ENCODE data around the gene SAA2. TPM values are rescaled to one million over a fixed set of nuclear protein-coding genes. Genes with fewer than 3 reads are reported as not detected.

Gene SAA2
- total and polyA plus RNA-seq, 10 of the 15 experiments (the other 5 are each of a cell fraction or from before 2014, with no cell fraction given), result 0.18 to 4.1 (median 0.28) TPM; not detected in 2

DNA sequence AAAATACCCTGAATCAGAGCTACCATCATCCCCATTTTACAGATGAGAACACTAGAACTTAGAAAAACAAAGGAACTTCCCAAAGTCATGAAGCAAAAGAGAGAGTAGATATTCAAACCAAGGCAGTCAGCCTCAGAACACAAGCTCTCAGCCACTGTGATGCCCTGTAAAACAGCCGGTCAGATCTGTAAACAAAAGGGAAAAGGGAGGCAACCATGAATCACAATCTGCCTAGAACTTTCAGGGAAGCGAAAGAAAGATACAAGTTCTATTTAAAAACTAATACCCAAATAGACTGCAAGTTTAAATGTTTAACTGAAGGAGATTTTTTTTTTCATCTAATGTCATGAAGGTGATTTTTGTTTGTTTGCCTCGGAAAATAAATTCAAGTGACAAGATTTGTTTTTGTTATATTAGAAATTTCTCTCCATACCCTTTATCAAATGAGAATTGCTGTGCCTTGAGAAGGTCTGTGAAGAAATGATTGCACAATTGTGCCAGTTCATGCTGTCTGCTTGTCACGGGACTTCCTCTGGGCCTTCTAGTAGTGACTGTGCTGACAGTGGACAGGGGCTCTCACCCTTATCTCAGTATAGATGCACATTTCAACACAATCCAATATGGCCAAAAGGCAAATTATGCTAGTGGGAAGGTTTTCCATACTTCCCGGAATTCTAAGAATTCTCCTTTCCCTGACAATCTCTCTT is 29.2 kb upstream of the SAA2 start:
- no peaks in the 10 kb centered on the region for H3K79me2 ChIP-seq (ENCODE audit: control insufficient read depth, insufficient read depth, low read length)
- CTCF ChIA-PET, result interaction anchor here (0.6 to 1.3 kb wide), 4 partner anchors 34 to 377 kb away, joined by 3 to 6 read pairs (median 4); no protein-coding TSS in a partner anchor
- H3K27ac ChIP-seq (ENCODE audit: control insufficient read depth, insufficient read depth), result no peak overlapping the region
- H3K4me2 ChIP-seq (ENCODE audit: control insufficient read depth, insufficient read depth), result no peak overlapping the region
- SMC1A ChIA-PET (ENCODE audit: uncharacterized antibody, unreplicated experiment), result interaction anchor here (1.0 kb wide), 1 partner anchor 30 kb away, joined by 3 read pairs; no protein-coding TSS in a partner anchor
- DNase-seq (ENCODE audit: low read depth, low spot score) (no peak), ATAC-seq (no peak), FAIRE-seq (no peak)
- no peak overlapping the region for H3K4me3 ChIP-seq
- H3K4me1 ChIP-seq (ENCODE audit: control insufficient read depth, insufficient read depth, low read length), result peaks cover 11% of the 10 kb centered on the region
- intact Hi-C loops (cut with micrococcal nuclease; ENCODE audit: unreplicated experiment) (no loop called here), in situ Hi-C loops (cut with MboI) (no loop called here)
- no peaks in the 10 kb centered on the region for H3K27me3 ChIP-seq (replicated peaks in 1 of 2; ENCODE audit: control insufficient read depth in 2 of 2, insufficient read depth in 2 of 2, low read length in 1 of 2)
- RAD21 ChIA-PET (ENCODE audit: unreplicated experiment), result no interaction called here
- no peaks in the 10 kb centered on the region for H4K20me1 ChIP-seq (ENCODE audit: control insufficient read depth, insufficient read depth)
- H3K9ac ChIP-seq (ENCODE audit: control insufficient read depth, insufficient read depth, low read length), result no peak overlapping the region
- BruUV-seq (replicated peaks), result no TSS peak
- H2AFZ ChIP-seq (ENCODE audit: control insufficient read depth, low read depth, low read length), result no peak overlapping the region
- WGBS (ENCODE audit: insufficient coverage, insufficient replicate concordance, low lambda C conversion rate, missing lambda C conversion rate), result 96% methylated on average over 5 of the region's 5 CpGs
- POLR2A ChIA-PET, result interaction anchor here (0.6 to 1.3 kb wide), 4 partner anchors 7 to 1197 kb away, joined by 3 to 5 read pairs (median 3); no protein-coding TSS in a partner anchor
- H3K9me3 ChIP-seq (replicated peaks; ENCODE audit: control insufficient read depth, insufficient read depth, low read length), result no peaks in the 10 kb centered on the region
- peaks cover 7 to 27% of the 10 kb centered on the region in 2 experiments for H3K36me3 ChIP-seq (ENCODE audit: control insufficient read depth in 2 of 2, insufficient read depth in 2 of 2, low read length in 1 of 2)
- no peak for TF ChIP-seq FOXM1 (IDR thresholded peaks at IDR 0.05; ENCODE audit: low read depth, low read length)
- TF ChIP-seq, protein P1, sequence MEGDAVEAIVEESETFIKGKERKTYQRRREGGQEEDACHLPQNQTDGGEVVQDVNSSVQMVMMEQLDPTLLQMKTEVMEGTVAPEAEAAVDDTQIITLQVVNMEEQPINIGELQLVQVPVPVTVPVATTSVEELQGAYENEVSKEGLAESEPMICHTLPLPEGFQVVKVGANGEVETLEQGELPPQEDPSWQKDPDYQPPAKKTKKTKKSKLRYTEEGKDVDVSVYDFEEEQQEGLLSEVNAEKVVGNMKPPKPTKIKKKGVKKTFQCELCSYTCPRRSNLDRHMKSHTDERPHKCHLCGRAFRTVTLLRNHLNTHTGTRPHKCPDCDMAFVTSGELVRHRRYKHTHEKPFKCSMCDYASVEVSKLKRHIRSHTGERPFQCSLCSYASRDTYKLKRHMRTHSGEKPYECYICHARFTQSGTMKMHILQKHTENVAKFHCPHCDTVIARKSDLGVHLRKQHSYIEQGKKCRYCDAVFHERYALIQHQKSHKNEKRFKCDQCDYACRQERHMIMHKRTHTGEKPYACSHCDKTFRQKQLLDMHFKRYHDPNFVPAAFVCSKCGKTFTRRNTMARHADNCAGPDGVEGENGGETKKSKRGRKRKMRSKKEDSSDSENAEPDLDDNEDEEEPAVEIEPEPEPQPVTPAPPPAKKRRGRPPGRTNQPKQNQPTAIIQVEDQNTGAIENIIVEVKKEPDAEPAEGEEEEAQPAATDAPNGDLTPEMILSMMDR (IDR thresholded peaks at IDR 0.05 in 2 of 3, conservative IDR thresholded peaks at IDR 0.05 in 1 of 3; ENCODE audit: control insufficient read depth in 2 of 3, extremely low read depth in 1 of 3, insufficient read depth in 1 of 3, low read depth in 3 of 3, low read length in 3 of 3), result no peak
- TF ChIP-seq RUNX3 (IDR thresholded peaks at IDR 0.05; ENCODE audit: low read length), result no peak
- TF ChIP-seq, protein P2, sequence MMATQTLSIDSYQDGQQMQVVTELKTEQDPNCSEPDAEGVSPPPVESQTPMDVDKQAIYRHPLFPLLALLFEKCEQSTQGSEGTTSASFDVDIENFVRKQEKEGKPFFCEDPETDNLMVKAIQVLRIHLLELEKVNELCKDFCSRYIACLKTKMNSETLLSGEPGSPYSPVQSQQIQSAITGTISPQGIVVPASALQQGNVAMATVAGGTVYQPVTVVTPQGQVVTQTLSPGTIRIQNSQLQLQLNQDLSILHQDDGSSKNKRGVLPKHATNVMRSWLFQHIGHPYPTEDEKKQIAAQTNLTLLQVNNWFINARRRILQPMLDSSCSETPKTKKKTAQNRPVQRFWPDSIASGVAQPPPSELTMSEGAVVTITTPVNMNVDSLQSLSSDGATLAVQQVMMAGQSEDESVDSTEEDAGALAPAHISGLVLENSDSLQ (IDR thresholded peaks at IDR 0.05), result no peak
- TF ChIP-seq RCOR1 (conservative IDR thresholded peaks at IDR 0.05; ENCODE audit: low read depth, low read length), result no peak
- TF ChIP-seq, protein P3, sequence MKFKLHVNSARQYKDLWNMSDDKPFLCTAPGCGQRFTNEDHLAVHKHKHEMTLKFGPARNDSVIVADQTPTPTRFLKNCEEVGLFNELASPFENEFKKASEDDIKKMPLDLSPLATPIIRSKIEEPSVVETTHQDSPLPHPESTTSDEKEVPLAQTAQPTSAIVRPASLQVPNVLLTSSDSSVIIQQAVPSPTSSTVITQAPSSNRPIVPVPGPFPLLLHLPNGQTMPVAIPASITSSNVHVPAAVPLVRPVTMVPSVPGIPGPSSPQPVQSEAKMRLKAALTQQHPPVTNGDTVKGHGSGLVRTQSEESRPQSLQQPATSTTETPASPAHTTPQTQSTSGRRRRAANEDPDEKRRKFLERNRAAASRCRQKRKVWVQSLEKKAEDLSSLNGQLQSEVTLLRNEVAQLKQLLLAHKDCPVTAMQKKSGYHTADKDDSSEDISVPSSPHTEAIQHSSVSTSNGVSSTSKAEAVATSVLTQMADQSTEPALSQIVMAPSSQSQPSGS (IDR thresholded peaks at IDR 0.05; ENCODE audit: low read length), result no peak
- TF ChIP-seq HCFC1 (IDR thresholded peaks at IDR 0.05; ENCODE audit: low read length), result no peak
- TF ChIP-seq SUZ12 (IDR thresholded peaks at IDR 0.05; ENCODE audit: unreplicated experiment), result no peak
- TF ChIP-seq TARDBP (IDR thresholded peaks at IDR 0.05; ENCODE audit: borderline replicate concordance), result no peak
- TF ChIP-seq IKZF2 (IDR thresholded peaks at IDR 0.05), result no peak
- TF ChIP-seq, protein P4, sequence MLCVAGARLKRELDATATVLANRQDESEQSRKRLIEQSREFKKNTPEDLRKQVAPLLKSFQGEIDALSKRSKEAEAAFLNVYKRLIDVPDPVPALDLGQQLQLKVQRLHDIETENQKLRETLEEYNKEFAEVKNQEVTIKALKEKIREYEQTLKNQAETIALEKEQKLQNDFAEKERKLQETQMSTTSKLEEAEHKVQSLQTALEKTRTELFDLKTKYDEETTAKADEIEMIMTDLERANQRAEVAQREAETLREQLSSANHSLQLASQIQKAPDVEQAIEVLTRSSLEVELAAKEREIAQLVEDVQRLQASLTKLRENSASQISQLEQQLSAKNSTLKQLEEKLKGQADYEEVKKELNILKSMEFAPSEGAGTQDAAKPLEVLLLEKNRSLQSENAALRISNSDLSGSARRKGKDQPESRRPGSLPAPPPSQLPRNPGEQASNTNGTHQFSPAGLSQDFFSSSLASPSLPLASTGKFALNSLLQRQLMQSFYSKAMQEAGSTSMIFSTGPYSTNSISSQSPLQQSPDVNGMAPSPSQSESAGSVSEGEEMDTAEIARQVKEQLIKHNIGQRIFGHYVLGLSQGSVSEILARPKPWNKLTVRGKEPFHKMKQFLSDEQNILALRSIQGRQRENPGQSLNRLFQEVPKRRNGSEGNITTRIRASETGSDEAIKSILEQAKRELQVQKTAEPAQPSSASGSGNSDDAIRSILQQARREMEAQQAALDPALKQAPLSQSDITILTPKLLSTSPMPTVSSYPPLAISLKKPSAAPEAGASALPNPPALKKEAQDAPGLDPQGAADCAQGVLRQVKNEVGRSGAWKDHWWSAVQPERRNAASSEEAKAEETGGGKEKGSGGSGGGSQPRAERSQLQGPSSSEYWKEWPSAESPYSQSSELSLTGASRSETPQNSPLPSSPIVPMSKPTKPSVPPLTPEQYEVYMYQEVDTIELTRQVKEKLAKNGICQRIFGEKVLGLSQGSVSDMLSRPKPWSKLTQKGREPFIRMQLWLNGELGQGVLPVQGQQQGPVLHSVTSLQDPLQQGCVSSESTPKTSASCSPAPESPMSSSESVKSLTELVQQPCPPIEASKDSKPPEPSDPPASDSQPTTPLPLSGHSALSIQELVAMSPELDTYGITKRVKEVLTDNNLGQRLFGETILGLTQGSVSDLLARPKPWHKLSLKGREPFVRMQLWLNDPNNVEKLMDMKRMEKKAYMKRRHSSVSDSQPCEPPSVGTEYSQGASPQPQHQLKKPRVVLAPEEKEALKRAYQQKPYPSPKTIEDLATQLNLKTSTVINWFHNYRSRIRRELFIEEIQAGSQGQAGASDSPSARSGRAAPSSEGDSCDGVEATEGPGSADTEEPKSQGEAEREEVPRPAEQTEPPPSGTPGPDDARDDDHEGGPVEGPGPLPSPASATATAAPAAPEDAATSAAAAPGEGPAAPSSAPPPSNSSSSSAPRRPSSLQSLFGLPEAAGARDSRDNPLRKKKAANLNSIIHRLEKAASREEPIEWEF (IDR thresholded peaks at IDR 0.05; ENCODE audit: insufficient replicate concordance, low read depth, low read length), result no peak
- no peak for TF ChIP-seq CBX5 (IDR thresholded peaks at IDR 0.05; ENCODE audit: low read depth)
